ENCODE results near the gene ENTREP1. TPM values are rescaled to one million over a fixed set of nuclear protein-coding genes. Genes with fewer than 3 reads are reported as not detected.

ENTREP1 gene
- total and polyA plus RNA-seq, 2 donors (not counting 1 experiment from before 2014, with no cell fraction given) = not detected

GRCh38 chr9:69412741-69413150 is 87.7 kb downstream of the ENTREP1 start:
- peaks cover 13% of the 10 kb centered on the region for H3K27me3 Mint-ChIP-seq
- H3K9me3 ChIP-seq (ENCODE audit: control extremely low read depth in 1 of 3, control insufficient read depth in 2 of 3, insufficient read depth in 1 of 3, low read length in 2 of 3) = peaks cover 0 to 11% (median 0%) of the 10 kb centered on the region in 3 donors
- H3K9me3 Mint-ChIP-seq (ENCODE audit: insufficient read depth) = no peaks in the 10 kb centered on the region
- no peaks in the 10 kb centered on the region for H3K79me2 ChIP-seq (ENCODE audit: control insufficient read depth, insufficient read depth, low read length)
- TF ChIP-seq CTCF (IDR thresholded peaks at IDR 0.05) (no peak), EZH2 (IDR thresholded peaks at IDR 0.05; ENCODE audit: borderline replicate concordance, insufficient read depth, low read depth, low read length, poor library complexity, severe bottlenecking) (no peak)
- H3K4me3 ChIP-seq (ENCODE audit: control extremely low read depth in 1 of 5, extremely low read depth in 1 of 5, insufficient read depth in 1 of 5, low read depth in 2 of 5, low read length in 4 of 5) = no peak overlapping the region
- H3K4me1 Mint-ChIP-seq = no peaks in the 10 kb centered on the region
- H3K4me1 ChIP-seq (ENCODE audit: control insufficient read depth in 2 of 2, insufficient read depth in 2 of 2, low read length in 2 of 2) = no peaks in the 10 kb centered on the region
- POLR2A ChIA-PET = no interaction called here
- intact Hi-C loops (cut with micrococcal nuclease) = no loop called here
- H3K36me3 ChIP-seq (replicated peaks in 1 of 2; ENCODE audit: control extremely low read depth in 1 of 2, control insufficient read depth in 1 of 2, extremely low read depth in 1 of 2, insufficient read depth in 2 of 2, low read length in 1 of 2) = no peaks in the 10 kb centered on the region
- no peak for ATAC-seq (ENCODE audit: low read depth)
- CTCF ChIA-PET = interaction anchor here (0.7 to 1.5 kb wide), 2 partner anchors 10 to 1146 kb away, joined by 3 to 10 read pairs; no protein-coding TSS in a partner anchor
- no peak overlapping the region for H3K9ac ChIP-seq (ENCODE audit: low read length)
- no peak overlapping the region for H3K27ac Mint-ChIP-seq
- H3K4me3 Mint-ChIP-seq = no peak overlapping the region
- no peak for DNase-seq
- no peak overlapping the region for H3K4me2 ChIP-seq (replicated peaks; ENCODE audit: low read depth, low read length, poor library complexity, severe bottlenecking)
- WGBS (ENCODE audit: insufficient coverage) = 53% methylated on average over 20 of the region's 20 CpGs
- no peaks in the 10 kb centered on the region for H3K27me3 ChIP-seq (replicated peaks in 1 of 4; ENCODE audit: control extremely low read depth in 1 of 4, control insufficient read depth in 3 of 4, insufficient read depth in 4 of 4, low read length in 3 of 4)
- no peak overlapping the region for H2AFZ ChIP-seq (ENCODE audit: insufficient read depth, low read depth, low read length, poor library complexity, severe bottlenecking)
- H3K27ac ChIP-seq (ENCODE audit: low read length in 2 of 2) = no peak overlapping the region
- H4K20me1 ChIP-seq (ENCODE audit: control insufficient read depth, insufficient read depth, low read length, poor library complexity, severe bottlenecking) = no peaks in the 10 kb centered on the region

GRCh38 chr9:69420611-69421270 is 95.7 kb downstream of the ENTREP1 start:
- Histone ChIP-seq H3K4me1 (ENCODE audit: control insufficient read depth in 2 of 2, insufficient read depth in 2 of 2, low read length in 2 of 2) (no peaks in the 10 kb centered on the region), H3K4me3 (ENCODE audit: control extremely low read depth in 1 of 5, extremely low read depth in 1 of 5, insufficient read depth in 1 of 5, low read depth in 2 of 5, low read length in 4 of 5) (no peak overlapping the region), H2AFZ (ENCODE audit: insufficient read depth, low read depth, low read length, poor library complexity, severe bottlenecking) (no peak overlapping the region), H3K9me3 (ENCODE audit: control extremely low read depth in 1 of 3, control insufficient read depth in 2 of 3, insufficient read depth in 1 of 3, low read length in 2 of 3) (no peaks in the 10 kb centered on the region), H3K36me3 (replicated peaks in 1 of 2; ENCODE audit: control extremely low read depth in 1 of 2, control insufficient read depth in 1 of 2, extremely low read depth in 1 of 2, insufficient read depth in 2 of 2, low read length in 1 of 2) (no peaks in the 10 kb centered on the region), H4K20me1 (ENCODE audit: control insufficient read depth, insufficient read depth, low read length, poor library complexity, severe bottlenecking) (no peaks in the 10 kb centered on the region), H3K27ac (ENCODE audit: low read length in 2 of 2) (no peak overlapping the region), H3K4me2 (replicated peaks; ENCODE audit: low read depth, low read length, poor library complexity, severe bottlenecking) (no peak overlapping the region), H3K79me2 (ENCODE audit: control insufficient read depth, insufficient read depth, low read length) (no peaks in the 10 kb centered on the region), H3K27me3 (replicated peaks in 1 of 4; ENCODE audit: control extremely low read depth in 1 of 4, control insufficient read depth in 3 of 4, insufficient read depth in 4 of 4, low read length in 3 of 4) (peaks cover 0 to 12% (median 0%) of the 10 kb centered on the region in 4 experiments), H3K9ac (ENCODE audit: low read length) (no peak overlapping the region)
- WGBS (ENCODE audit: insufficient coverage) = 86% methylated on average over 7 of the region's 10 CpGs
- no peaks in the 10 kb centered on the region for H3K9me3 Mint-ChIP-seq (ENCODE audit: insufficient read depth)
- no peaks in the 10 kb centered on the region for H3K4me1 Mint-ChIP-seq
- peaks cover 19% of the 10 kb centered on the region for H3K27me3 Mint-ChIP-seq
- ChIA-PET CTCF (interaction anchor here (1.0 to 4.5 kb wide), 7 partner anchors 11 to 690 kb away, joined by 3 to 49 read pairs (median 5); no protein-coding TSS in a partner anchor), POLR2A (no interaction called here)
- intact Hi-C loops (cut with micrococcal nuclease) = loop anchor here (5.0 kb wide), 1 partner anchor 127 kb away; no protein-coding TSS in a partner anchor
- TF ChIP-seq EZH2 (IDR thresholded peaks at IDR 0.05; ENCODE audit: borderline replicate concordance, insufficient read depth, low read depth, low read length, poor library complexity, severe bottlenecking) (no peak), CTCF (IDR thresholded peaks at IDR 0.05) (no peak)
- no peak overlapping the region for H3K27ac Mint-ChIP-seq
- DNase-seq (no peak), ATAC-seq (ENCODE audit: low read depth) (no peak)
- H3K4me3 Mint-ChIP-seq = no peak overlapping the region
